Adrenal gland (tissue), 5 donors: Measurements from ENCODE around the gene DNAL4.

Experiments used
- POLR2A ChIP-seq, 2 donors: fragments of 450-650 bp; IDR thresholded peaks; one replicate each; pipeline ENCODE4 v1.6.1; 2017; ENCODE audit warnings: antibody characterized with exemption in 2 of 2, mild to moderate bottlenecking in 2 of 2, moderate library complexity in 1 of 2
- TF ChIP-seq, protein P1 (sequence below), 6 experiments: fragments of 450-650 bp in 4 of 6; fragments of 200-600 bp in 2 of 6; sonication (generic) in 1 of 6; IDR thresholded peaks; 1 replicate in 5 of 6; 2 replicates in 1 of 6; pipeline versions ENCODE4 v1.5.1 to v1.8.0; 2016 to 2021; ENCODE audit warnings: antibody characterized with exemption in 6 of 6, mild to moderate bottlenecking in 2 of 6, moderate library complexity in 1 of 6
- donor health status: DM: no; HTN: no; CAD: no.

DNA sequence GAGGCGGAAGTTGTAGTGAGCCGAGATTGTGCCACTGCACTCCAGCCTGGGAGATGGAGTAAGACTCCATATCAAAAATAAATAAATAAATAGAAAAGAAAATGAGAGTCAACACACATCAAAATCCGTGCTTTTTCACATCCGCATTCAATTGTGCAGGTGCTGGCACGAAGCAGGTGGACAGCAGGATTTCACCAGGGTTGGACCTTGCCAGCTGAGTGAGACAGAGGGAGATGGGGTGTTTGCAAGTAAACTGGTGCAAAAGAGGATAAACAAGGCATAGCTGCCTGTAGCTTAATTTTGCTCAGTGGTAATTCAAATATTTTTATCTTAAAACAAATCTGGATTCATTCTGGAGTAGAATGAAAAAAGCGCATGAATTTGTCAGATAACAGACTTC lies 23.3 kb upstream of the DNAL4 start:
- TF ChIP-seq, protein P1, sequence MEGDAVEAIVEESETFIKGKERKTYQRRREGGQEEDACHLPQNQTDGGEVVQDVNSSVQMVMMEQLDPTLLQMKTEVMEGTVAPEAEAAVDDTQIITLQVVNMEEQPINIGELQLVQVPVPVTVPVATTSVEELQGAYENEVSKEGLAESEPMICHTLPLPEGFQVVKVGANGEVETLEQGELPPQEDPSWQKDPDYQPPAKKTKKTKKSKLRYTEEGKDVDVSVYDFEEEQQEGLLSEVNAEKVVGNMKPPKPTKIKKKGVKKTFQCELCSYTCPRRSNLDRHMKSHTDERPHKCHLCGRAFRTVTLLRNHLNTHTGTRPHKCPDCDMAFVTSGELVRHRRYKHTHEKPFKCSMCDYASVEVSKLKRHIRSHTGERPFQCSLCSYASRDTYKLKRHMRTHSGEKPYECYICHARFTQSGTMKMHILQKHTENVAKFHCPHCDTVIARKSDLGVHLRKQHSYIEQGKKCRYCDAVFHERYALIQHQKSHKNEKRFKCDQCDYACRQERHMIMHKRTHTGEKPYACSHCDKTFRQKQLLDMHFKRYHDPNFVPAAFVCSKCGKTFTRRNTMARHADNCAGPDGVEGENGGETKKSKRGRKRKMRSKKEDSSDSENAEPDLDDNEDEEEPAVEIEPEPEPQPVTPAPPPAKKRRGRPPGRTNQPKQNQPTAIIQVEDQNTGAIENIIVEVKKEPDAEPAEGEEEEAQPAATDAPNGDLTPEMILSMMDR (IDR thresholded peaks at IDR 0.05): no peak
- TF ChIP-seq POLR2A (IDR thresholded peaks at IDR 0.05): no peak
